H1 (cell line): ENCODE measurements around the gene MMS19. TPM values are rescaled to one million over a fixed set of nuclear protein-coding genes. Genes with fewer than 3 reads are reported as not detected.

Source experiments
- ATF2 ChIP-seq: IDR thresholded peaks from 2 replicates; pipeline ENCODE4 v1.6.1; 2012; ENCODE audit warnings: low read length, inconsistent platforms
- E2F6 ChIP-seq: IDR thresholded peaks from 2 replicates; pipeline ENCODE4 v1.6.1; 2012; ENCODE audit warnings: inconsistent platforms
- PHF8 ChIP-seq: fragments of 200-600 bp; sonication (generic); conservative IDR thresholded peaks from 2 replicates; pipeline ENCODE4 v1.7.1; 2012; ENCODE audit warnings: low read depth, mild to moderate bottlenecking, inconsistent platforms, low read length, moderate library complexity
- SUZ12 ChIP-seq: fragments of 200-600 bp; sonication (generic); IDR thresholded peaks from 2 replicates; pipeline ENCODE4 v1.6.1; 2012; ENCODE audit warnings: mild to moderate bottlenecking, inconsistent platforms, low read length, moderate library complexity, mixed read lengths
- polyA plus RNA-seq, 7 experiments: library from polyadenylated mRNA; depleted of rRNA in 3 of 7; stranded (reverse) in 5 of 7; unstranded in 2 of 7; fragments of >200 nt in 5 of 7; fragments of 200-250 nt in 2 of 7; gene quantifications; 1 replicate in 5 of 7; 2 replicates in 1 of 7; 4 replicates in 1 of 7; pipeline versions ENCODE4 v1.2.1 to v1.2.3, GENCODE V29; 2011 to 2013; ENCODE audit warnings: missing spikeins in 2 of 7, mixed read lengths in 2 of 7
- total RNA-seq: library from RNA; stranded (reverse); fragmentation: NEBNext Ultra II Directional; extraction: Animal tissue kit (Norgen Biotek cat#: 25700); gene quantifications from 2 replicates; pipeline ENCODE4 v1.2.1, GENCODE V29; 2021

MMS19 gene
- total and polyA plus RNA-seq, 2 of the 8 experiments (the other 6 are each of a cell fraction or from before 2014, with no cell fraction given): 130 to 221 TPM

GRCh38 chr10:97427571-97428179 lies 70.5 kb downstream of the MMS19 start (continued):
- TF ChIP-seq PHF8 (no peak; the same call in 1 of the 2 replicates), ATF2 (no peak), SUZ12 (no peak), E2F6 (no peak)
